ENCODE data around the gene GSTCD.

DNA sequence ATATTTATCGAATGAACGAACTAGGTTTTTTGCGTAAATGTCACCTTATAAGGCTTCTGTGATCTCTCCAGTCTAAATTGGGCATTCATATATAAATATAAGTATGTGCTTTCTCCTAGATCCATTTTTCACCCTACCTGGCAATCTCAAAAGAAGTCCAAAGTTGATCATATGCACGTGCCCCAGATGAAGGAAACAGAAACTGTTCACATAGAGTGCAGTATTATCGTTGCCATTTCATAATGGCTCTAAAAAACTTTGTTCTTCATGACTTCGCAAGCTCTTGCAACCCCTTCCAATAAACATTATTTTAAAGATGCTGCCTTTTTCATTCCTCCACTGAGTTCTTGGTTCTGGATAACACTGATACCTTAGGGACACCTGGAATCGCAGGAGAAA, 803 bp upstream of the GSTCD start:
- TF ChIP-seq, protein P1, sequence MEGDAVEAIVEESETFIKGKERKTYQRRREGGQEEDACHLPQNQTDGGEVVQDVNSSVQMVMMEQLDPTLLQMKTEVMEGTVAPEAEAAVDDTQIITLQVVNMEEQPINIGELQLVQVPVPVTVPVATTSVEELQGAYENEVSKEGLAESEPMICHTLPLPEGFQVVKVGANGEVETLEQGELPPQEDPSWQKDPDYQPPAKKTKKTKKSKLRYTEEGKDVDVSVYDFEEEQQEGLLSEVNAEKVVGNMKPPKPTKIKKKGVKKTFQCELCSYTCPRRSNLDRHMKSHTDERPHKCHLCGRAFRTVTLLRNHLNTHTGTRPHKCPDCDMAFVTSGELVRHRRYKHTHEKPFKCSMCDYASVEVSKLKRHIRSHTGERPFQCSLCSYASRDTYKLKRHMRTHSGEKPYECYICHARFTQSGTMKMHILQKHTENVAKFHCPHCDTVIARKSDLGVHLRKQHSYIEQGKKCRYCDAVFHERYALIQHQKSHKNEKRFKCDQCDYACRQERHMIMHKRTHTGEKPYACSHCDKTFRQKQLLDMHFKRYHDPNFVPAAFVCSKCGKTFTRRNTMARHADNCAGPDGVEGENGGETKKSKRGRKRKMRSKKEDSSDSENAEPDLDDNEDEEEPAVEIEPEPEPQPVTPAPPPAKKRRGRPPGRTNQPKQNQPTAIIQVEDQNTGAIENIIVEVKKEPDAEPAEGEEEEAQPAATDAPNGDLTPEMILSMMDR (IDR thresholded peaks at IDR 0.05; ENCODE audit: low read depth, low read length, poor library complexity, severe bottlenecking): no peak
- no peak for TF ChIP-seq EZH2phosphoT487 (IDR thresholded peaks at IDR 0.05; ENCODE audit: borderline replicate concordance, low read length)
